Kidney epithelial cell (primary cell): ENCODE results near the gene YTHDF2. TPM values are rescaled to one million over a fixed set of nuclear protein-coding genes. Genes with fewer than 3 reads are reported as not detected.
"Not testable (repeated sequence)": the region's sequence is repeated elsewhere in the genome, so short reads cannot be mapped to it uniquely, and the experiment has no call there.

Experiments used
- DNase-seq: peaks from one replicate; pipeline ENCODE4 v3.0.0-alpha.2; 2010; ENCODE audit warnings: low read depth
- H3K27me3 ChIP-seq: 2 replicates; pipeline ENCODE4 v1.6.0; 2011; ENCODE audit warnings: low read length; ENCODE audit not compliant: control insufficient read depth, insufficient read depth
- H3K36me3 ChIP-seq: 2 replicates; pipeline ENCODE4 v1.5.1; 2011; ENCODE audit warnings: low read length; ENCODE audit not compliant: control insufficient read depth, insufficient read depth
- H3K4me3 ChIP-seq: 2 replicates; pipeline ENCODE4 v1.5.1; 2011; ENCODE audit warnings: low read depth, mild to moderate bottlenecking, control low read depth, low read length
- CTCF ChIP-seq: IDR thresholded peaks from 2 replicates; pipeline ENCODE4 v1.5.1; 2011; ENCODE audit warnings: mild to moderate bottlenecking, moderate library complexity, low read length, control low read depth, inconsistent platforms; ENCODE audit not compliant: insufficient read depth, poor library complexity, severe bottlenecking
- total RNA-seq: library from RNA; depleted of rRNA; stranded (reverse); fragments of >200 nt; gene quantifications from 2 replicates; pipeline ENCODE4 v1.2.3, GENCODE V29; 2015

The YTHDF2 gene
- total RNA-seq, 1 donor from 2014 or later = 114 TPM

DNA sequence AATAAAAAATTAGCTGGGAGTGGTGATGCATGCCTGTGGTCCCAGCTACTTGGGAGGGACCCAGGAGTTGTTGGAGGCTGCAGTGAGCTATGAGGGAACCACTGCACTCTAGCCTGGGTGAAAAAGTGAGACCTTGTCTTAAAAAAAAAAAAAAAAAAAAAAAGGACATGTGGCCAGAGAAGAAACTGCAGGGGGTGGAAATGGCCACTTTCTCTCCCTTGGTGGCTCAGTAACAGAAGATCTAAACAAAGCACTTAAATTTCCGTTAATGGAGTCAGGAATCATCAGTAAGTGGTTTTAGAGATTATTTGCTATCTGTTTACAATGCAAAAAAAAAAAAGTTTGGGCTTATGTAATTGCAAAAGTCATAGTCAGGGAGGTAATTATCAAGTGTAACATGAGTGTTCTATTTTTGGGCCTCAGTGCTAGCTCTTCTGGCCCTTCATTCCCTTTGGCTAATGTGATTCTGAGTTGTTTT is 55.9 kb downstream of the YTHDF2 start:
- Histone ChIP-seq H3K4me3 (no peak overlapping the region), H3K36me3 (no peaks in the 10 kb centered on the region), H3K27me3 (peaks cover 3% of the 10 kb centered on the region)
- no peak for DNase-seq
- no peak for TF ChIP-seq CTCF

DNA sequence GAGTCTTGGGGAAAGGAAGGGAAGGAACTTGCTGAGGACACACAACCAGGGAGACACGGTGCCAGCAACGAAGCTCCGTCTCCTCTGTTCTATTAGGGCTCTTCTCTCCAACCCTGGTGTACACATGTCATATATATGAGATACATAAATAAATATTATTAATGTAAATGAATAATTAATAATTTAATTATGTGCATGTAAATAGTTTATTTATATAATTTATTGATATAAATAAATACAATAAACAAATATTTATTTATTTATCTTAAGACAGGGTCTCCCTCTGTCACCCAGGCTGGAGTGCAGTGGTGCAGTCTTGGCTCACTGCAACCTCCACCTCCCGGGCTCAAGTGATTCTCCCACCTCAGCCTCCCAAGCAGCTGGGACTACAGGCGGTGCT is 57.8 kb downstream of the YTHDF2 start:
- H3K36me3 ChIP-seq, H3K4me3 ChIP-seq, DNase-seq, H3K27me3 ChIP-seq: not testable (repeated sequence)

DNA sequence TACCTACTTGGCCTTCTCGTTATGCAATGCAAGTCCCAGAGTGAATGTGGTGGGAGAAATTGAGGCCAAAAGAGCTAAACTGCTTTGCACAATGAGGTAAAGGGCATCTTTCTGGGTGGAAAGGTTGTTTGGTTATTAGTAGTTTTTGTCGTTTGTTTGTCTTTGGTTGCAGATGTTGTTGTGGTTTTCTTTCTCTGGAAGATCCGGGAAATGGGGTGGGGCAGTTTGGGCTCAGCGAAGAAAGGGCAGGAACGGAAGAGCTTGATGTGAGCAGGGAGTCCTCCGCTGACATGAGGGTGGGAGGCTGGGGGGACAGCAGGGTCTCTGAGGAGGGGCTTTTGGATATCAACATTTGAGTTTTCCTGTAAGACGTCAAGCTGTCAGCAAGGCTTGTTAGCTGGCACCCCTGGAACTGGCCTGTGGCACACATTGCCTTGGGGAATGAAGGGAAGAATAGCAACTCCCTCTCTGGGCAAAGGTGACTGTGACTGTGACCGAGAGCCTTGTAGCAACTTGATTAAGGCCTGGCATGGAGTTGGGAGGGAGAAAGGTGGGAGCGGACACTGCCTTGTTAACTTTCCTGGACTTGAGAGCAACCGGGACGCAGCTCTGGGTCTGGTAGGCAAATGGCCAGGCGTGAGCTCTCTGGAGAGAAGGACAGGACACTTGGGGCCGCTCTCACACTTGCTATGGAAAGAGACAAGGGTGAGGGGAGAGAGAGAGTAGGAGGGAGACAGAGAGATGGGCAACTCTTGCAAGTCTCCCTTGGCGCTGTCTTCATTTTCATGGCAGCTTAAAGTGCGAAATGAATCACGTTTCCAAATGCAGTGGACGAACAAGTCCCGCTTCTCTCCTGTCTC is 59.8 kb downstream of the YTHDF2 start:
- H3K36me3 ChIP-seq = no peaks in the 10 kb centered on the region
- TF ChIP-seq CTCF = no peak
- H3K4me3 ChIP-seq = no peak overlapping the region
- H3K27me3 ChIP-seq = peaks cover 3% of the 10 kb centered on the region
- DNase-seq = no peak

DNA sequence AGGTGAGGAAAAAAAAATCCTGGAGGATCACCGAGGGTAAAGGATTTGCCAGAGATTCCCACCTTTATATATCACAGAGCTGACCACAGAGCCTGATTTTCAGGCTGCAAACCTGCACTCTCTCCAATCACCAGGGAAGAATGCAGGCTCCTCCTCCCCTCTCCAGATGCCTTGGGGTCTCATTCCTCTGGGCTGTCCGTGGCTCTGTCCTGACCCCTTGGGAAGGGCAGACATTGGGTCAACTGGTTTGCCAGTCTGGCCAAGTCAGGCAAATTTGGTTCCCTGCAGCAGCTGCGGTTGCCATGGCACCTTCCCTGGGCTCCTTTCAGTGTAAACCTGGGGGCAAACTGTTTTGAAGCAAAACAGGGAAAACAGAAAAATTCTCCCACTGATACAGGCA is 63.6 kb downstream of the YTHDF2 start:
- no peak for DNase-seq
- H3K4me3 ChIP-seq = no peak overlapping the region
- no peaks in the 10 kb centered on the region for H3K36me3 ChIP-seq
- TF ChIP-seq CTCF = no peak
- peaks cover 3% of the 10 kb centered on the region for H3K27me3 ChIP-seq

DNA sequence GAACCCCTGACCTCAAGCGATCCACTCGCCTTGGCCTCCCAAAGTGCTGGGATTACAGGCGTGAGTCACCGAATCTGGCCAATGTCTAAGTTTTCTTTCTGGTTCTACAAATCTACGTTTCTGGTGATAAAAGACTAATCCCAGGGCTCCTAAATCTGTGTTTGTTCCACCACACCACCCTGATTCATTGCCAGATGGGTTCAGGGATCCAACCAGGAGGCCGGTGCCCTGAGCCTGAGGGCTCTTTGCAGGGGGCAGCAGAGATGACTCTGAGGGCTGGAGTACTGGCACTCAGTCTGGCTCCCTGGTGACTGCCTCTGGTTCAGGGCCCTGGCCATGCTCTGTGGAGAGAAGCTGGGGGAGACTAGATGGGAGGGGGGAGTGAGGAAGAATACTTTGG is 64.7 kb downstream of the YTHDF2 start:
- H3K4me3 ChIP-seq = no peak overlapping the region
- peaks cover 3% of the 10 kb centered on the region for H3K27me3 ChIP-seq
- TF ChIP-seq CTCF = no peak
- H3K36me3 ChIP-seq = no peaks in the 10 kb centered on the region
- no peak for DNase-seq

GRCh38 chr1:28803051-28803450 is 66.3 kb downstream of the YTHDF2 start:
- H3K27me3 ChIP-seq = no peaks in the 10 kb centered on the region
- DNase-seq = no peak
- no peak overlapping the region for H3K4me3 ChIP-seq
- H3K36me3 ChIP-seq = no peaks in the 10 kb centered on the region
- TF ChIP-seq CTCF = no peak
